COLO668 (cell line): ENCODE data around the gene PNPLA8.

Experiments used
- DNase-seq: peaks from one replicate; lab custom pipeline; 2025; ENCODE audit not compliant: unreplicated experiment; lab: John Stamatoyannopoulos, UW

PNPLA8 gene

GRCh38 chr7:108448584-108449505, 77.1 kb downstream of the PNPLA8 start:
- peak; percentile 31 for DNase-seq

- peak; percentile 89 for DNase-seq
Observed at GRCh38 chr7:108442039-108442568, 83.8 kb downstream of the PNPLA8 start.

DNA sequence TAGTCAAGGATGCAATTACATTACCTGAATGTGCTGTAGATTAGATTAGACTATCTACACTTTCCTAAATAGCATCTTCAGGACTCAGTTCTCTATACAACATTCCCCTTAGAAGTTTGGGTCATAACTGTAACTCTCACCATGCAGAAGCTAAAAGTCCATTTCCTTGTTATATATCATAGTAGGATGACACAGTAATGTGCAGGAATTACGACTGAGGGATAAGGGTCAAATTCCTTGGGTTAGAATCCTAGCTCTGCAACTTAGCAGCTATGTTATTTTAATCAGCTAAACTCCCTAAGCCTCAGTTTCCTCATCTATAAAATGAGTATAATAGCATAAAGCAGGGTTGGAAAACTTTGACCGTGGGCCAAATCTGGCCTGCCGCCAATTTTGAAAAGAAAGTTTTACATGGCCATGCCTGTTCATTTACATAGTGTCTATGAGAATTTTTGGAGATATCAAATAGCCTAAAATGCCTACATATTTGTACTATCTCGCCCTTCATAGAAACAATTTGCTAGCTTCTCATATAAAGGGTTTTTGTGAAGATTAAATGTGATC, 84.5 kb downstream of the PNPLA8 start:
- no peak for DNase-seq

- DNase-seq: no peak
Observed at GRCh38 chr7:108440613-108441012, 85.3 kb downstream of the PNPLA8 start.

DNA sequence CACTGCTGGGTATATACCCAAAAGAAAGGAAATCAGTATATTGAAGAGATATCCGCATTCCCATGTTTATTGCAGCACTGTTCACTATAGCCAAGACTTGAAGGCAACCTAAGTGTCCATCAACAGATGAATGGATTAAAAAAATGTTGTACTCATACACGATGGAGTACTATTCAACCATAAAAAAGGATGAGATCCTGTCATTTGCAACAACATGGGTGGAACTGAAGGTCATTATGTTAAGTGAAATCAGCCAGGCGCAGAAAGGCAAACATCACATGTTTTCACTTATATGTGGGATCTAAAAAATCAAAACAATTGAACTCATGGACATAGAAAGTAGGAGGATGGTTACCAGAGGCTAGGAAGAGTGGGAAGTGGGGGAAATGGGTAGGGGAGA, 89.0 kb downstream of the PNPLA8 start:
- no peak for DNase-seq

DNA sequence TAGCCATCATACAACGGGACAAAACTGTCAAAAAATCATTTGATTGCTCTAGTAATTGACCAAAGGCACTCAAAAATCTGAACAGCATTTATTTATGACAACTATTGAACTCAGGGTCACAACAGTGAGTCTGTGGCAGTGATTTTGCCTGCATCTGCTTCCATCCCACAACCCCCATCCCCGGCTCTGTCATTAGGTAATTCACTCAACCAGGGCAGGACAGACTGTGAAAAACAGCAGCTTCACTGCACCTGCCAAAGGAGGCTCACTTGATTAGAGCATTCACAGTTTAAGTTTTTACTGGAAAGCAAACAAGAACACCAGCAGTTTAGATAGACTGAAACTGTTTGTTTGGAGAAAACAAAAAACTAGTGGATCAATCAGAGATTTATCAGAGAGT, 91.9 kb downstream of the PNPLA8 start:
- DNase-seq: peak; percentile 31

DNA sequence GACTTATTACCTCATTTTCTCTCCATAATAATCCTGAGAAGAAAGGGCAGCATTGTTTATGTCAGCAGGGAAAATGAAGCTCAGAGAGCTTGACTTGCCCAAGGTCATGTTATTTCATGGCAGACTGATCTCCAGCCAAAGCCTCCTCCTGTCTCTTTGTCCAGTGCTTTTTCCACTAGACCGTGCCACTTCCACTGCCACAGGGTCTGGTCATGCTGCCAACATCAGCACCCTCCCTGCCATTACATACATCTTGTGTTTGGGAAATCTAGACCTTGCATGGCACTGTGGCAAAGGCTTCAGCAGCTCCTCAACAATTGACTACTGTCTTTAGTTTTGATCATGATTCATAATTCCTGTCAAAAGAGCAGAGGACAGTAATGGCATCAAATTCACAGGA, 94.8 kb downstream of the PNPLA8 start:
- no peak for DNase-seq

DNA sequence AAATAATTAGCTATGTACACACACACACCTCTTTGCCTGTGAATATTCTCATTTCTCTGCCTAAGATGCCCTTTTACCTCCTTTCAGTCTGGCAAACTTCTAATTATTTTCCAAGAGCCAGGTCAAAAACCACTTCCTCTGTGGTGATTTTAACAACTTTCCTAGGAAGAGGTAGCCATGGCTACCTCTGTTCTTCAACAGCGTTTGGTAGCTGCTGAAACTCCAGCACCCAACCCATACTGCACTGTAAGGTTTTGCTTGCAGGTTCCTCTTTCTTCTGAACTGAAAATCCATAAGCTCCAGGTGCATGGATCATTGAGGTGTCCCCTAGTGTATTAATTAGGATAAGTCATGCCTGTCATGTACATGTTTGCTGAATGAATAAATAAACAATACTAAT, 95.3 kb downstream of the PNPLA8 start:
- DNase-seq: no peak

DNA sequence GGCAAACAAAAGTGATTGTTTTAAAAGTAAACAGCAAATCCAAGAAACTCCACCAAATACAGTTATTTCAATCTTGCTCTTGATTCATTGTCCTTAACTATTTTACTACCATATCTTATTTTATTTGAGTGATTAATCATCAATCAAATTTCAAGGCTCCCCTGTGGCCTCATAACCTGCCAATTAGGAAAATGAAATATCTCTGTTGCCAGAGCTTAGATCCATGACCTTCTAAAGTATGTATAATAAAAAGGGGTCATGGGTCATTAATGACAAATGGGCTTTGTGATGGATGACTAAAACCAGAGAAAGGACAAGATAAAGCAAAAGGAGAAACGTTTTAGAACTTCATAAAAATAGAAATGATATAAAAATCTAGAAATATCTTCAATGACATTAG, 98.2 kb downstream of the PNPLA8 start:
- no peak for DNase-seq

DNA sequence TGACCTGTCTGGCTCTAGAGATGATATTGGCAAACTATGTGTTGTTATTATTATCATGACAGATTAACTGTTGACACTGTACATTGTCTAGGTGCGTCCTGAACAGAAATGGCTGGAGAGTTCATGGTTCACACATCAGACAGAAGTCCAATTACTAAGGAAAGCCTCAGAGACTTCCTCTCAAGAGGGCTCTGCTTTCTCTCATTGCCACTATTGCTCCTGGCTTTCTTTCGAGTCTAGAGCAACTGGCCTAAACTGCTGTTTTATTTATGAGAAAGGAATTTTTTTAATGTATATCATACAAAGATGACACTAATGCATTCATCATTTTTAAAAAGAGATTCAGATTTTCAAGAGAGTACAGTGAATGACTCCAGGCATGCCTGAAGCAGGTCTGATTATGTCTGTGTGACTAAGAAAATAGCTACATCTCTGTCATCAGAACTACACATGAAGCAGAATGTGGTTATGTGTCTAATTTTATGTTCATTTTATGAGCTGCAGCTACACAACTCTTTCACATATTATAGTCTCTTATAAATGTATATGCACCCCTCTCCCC, 100.1 kb downstream of the PNPLA8 start:
- DNase-seq: no peak

DNA sequence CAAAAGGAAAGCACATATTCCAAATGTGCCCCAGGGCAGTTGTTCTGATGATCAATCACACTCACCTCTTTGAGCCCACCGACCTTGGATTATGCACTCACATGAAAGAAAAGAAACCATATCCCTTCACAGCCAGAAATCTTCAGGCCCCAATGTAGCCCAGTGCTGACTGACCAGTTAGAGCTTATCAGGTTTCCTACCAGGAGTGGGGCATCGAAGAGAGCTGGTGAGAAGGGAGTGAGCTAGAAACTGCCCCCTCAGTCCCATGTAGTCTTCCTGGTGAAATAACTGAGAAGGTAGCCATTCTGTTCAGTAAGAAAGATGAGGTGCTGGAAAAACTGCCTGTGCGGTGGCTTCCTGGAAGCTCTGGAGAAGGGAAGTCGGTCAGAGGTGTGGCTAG, 101.9 kb downstream of the PNPLA8 start:
- no peak for DNase-seq

DNA sequence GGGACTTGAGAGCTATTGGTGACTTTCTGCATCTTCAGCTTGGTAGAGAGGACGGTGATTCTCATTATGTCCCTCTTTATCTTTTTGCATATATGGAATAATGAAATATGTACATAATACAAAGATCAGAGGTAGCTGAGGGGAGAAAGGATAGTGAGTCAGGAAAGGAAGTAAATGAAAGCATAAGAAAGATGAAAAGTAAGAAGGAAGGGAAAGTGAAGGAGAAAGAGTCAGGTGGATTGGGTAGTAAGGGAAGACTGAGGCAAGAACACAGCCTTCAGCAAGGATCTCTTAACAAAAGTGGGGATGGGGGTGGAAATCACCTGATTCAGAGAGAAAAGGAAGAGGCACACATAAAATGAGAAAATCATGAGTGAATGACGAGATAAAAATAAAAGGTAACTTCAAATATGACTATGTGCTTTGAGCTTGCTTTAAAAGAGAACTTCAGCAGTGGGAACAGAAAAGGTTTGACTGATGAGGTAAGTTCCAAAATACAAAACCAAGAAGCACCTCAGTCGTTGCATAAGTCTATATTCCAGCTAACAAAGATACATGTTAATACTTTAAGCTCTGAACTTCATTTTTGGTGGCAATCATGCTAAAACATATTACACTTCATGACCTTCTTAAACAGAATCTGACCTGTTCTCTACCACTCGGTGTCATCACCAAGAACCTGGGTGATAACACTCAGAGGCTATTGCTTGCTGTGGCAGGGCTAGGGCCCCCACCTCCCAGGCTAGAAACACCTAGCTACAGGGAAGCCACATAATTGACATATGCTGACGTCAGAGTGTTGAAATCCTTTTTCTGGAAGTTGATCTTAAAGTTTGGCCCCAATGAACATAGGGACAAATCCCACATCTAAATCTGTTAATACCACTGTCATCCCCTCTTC, 102.6 kb downstream of the PNPLA8 start:
- no peak for DNase-seq

DNA sequence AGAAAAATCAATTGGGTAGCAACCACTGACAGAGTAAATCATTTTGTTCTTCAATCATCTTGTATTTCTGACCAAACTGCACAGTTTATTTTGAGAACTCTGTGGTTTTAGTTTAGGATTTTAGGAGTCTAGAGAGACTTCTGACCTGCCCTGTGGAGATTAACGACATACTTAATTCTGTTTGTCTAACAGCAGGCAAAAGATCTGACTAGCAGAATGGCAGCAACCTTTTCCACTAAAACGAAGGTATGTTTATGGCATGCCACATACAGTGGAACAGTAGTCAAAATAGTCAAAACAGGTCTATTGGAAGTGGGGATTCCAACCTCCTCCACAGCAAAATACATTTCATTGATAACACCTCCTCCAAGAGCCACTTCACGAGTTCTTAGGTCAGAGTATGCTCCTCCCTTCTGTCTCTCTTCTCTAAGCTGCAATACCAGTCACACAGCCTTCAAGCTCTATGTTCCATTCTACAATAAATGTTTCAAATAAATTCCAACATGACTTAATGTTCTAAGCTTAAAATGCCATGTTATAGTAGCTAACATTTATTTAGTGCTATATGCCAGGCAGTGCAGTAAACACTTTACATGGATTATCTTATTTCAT, 104.1 kb downstream of the PNPLA8 start:
- DNase-seq: no peak
